Measurements from ENCODE around the gene GDPD5.

The GDPD5 gene

GRCh38 chr11:75469785-75470405 lies 55.8 kb downstream of the GDPD5 start:
- DNase-seq, result no peak

GRCh38 chr11:75468534-75469340 lies 57.0 kb downstream of the GDPD5 start:
- DNase-seq, result no peak

- no peak for DNase-seq
Observed at GRCh38 chr11:75467881-75468280, 57.9 kb downstream of the GDPD5 start.

- no peak for DNase-seq
Observed at GRCh38 chr11:75467311-75467710, 58.4 kb downstream of the GDPD5 start.

GRCh38 chr11:75465701-75466531 lies 59.8 kb downstream of the GDPD5 start:
- DNase-seq, result no peak

- no peak for DNase-seq
Observed at GRCh38 chr11:75463106-75463774, 62.5 kb downstream of the GDPD5 start.

- no peak for DNase-seq
Observed at GRCh38 chr11:75462117-75462653, 63.6 kb downstream of the GDPD5 start.

- no peak for DNase-seq
Observed at GRCh38 chr11:75461151-75461550, 64.6 kb downstream of the GDPD5 start.

- DNase-seq, result no peak
Observed at GRCh38 chr11:75456596-75457183, 69.1 kb downstream of the GDPD5 start.

GRCh38 chr11:75454987-75455386 lies 70.8 kb downstream of the GDPD5 start:
- DNase-seq, result no peak

- no peak for DNase-seq
Observed at GRCh38 chr11:75453916-75454655, 71.7 kb downstream of the GDPD5 start.

- DNase-seq, result peak; percentile 79
Observed at GRCh38 chr11:75450826-75451821, 74.6 kb downstream of the GDPD5 start.

GRCh38 chr11:75450236-75450635 lies 75.5 kb downstream of the GDPD5 start:
- no peak for DNase-seq

- no peak for DNase-seq
Observed at GRCh38 chr11:75449776-75450175, 76.0 kb downstream of the GDPD5 start.

- no peak for DNase-seq
Observed at GRCh38 chr11:75449271-75449670, 76.5 kb downstream of the GDPD5 start.

GRCh38 chr11:75447415-75447814 lies 78.3 kb downstream of the GDPD5 start:
- no peak for DNase-seq

- peak; percentile 81 for DNase-seq
Observed at GRCh38 chr11:75445315-75445953, 80.3 kb downstream of the GDPD5 start.

GRCh38 chr11:75443043-75443442 lies 82.7 kb downstream of the GDPD5 start:
- no peak for DNase-seq

GRCh38 chr11:75442161-75442885 lies 83.4 kb downstream of the GDPD5 start:
- DNase-seq, result no peak
